Psoas muscle (tissue), 8 donors: ENCODE results near the gene ATP6V1A. TPM values are rescaled to one million over a fixed set of nuclear protein-coding genes. Genes with fewer than 3 reads are reported as not detected.
A peak's percentile ranks its signal among the peaks of the same experiment; 100 is the strongest.
"Not testable (repeated sequence)": the region's sequence is repeated elsewhere in the genome, so short reads cannot be mapped to it uniquely, and the experiment has no call there.

Experiments
- ATAC-seq, 4 donors: fragments of 200-7000 bp; cut with Tn5 transposase; one replicate each; pipeline ENCODE4 v1.9.1; 2020; ENCODE audit warnings: moderate library complexity in 3 of 4, mild to moderate bottlenecking in 2 of 4
- DNase-seq, 2 donors: peaks; one replicate each; pipeline ENCODE4 v3.0.0-alpha.2; 2020
- H3K27ac ChIP-seq: fragments of 200-600 bp; one replicate; pipeline ENCODE4 v1.8.0; 2022
- H3K27me3 ChIP-seq, 3 donors: fragments of 200-600 bp in 1 of 3; one replicate each; pipeline versions ENCODE4 v1.6.1 to v1.8.0; 2013 to 2022; ENCODE audit warnings: low read length in 2 of 3, mild to moderate bottlenecking in 2 of 3, moderate library complexity in 1 of 3; ENCODE audit not compliant: insufficient read depth in 3 of 3
- H3K36me3 ChIP-seq, 2 donors: fragments of 200-600 bp in 1 of 2; one replicate each; pipeline versions ENCODE4 v1.6.1 to v1.8.0; 2013 to 2022; ENCODE audit warnings: low read depth in 1 of 2, mild to moderate bottlenecking in 1 of 2, moderate library complexity in 1 of 2; ENCODE audit not compliant: insufficient read depth in 1 of 2
- H3K4me1 ChIP-seq: fragments of 200-600 bp; one replicate; pipeline ENCODE4 v1.8.0; 2022
- H3K4me3 ChIP-seq: fragments of 200-600 bp; one replicate; pipeline ENCODE4 v1.8.0; 2022; ENCODE audit warnings: mild to moderate bottlenecking
- H3K9me3 ChIP-seq: fragments of 200-600 bp; one replicate; pipeline ENCODE4 v1.8.0; 2022
- CTCF ChIP-seq: fragments of 200-600 bp; IDR thresholded peaks from one replicate; pipeline ENCODE4 v1.8.0; 2022; ENCODE audit warnings: antibody characterized with exemption
- WGBS, 3 donors: extraction: QIAGEN DNeasy Blood & Tissue Kit; methylation state at CpG; one replicate each; pipeline versions ENCODE4 v1.1.6 to v1.1.7; 2013; 5-methylcytosine and 5-hydroxymethylcytosine counted together
- intact Hi-C, 2 donors: fragments of 100-400 bp; cut with DNase I; formaldehyde crosslinking; loops; one replicate each; pipeline versions ENCODE4 v1.11.0 to v1.14.2; 2022
- polyA plus RNA-seq, 3 donors: library from polyadenylated mRNA; stranded (reverse); fragments of 200-250 nt; gene quantifications; one replicate each; pipeline ENCODE4 v1.2.3, GENCODE V29; 2013
- total RNA-seq, 4 donors: library from RNA; stranded (reverse); fragmentation: NEBNext Ultra II Directional in 2 of 4; extraction: Animal tissue kit (Norgen Biotek cat#: 25700) in 2 of 4; gene quantifications; one replicate each; pipeline versions ENCODE4 v1.2.1 to v1.2.4, GENCODE V29; 2021 to 2023
- donor health status: healthy with polysubstance abuse.
- donor health status: DM: no; HTN: no; CAD: no; lungs with moderate emphysema.
- donor health status: Bipolar disorder and iron deficiency.
- donor health status: healthy.
- donor health status: DM: yes; HTN: yes; CAD: no.
- donor health status: DM: no; HTN: no; CAD: no.
- donor health status: DM: no; HTN: no; CAD: no.
- donor health status: DM: yes; HTN: yes; CAD: no.

ATP6V1A gene
- total and polyA plus RNA-seq, 7 donors, result 4.2 to 20.6 (median 17.0) TPM

- WGBS, 3 donors, result 45 to 52% (median 50%) methylated on average over 4 of the region's 4 CpGs
- intact Hi-C loops, result loop anchor here (5.0 to 10.0 kb wide), 2 partner anchors 68 to 210 kb away; partner anchors contain the start of genes CCDC191 (in 1 of the 2) and QTRT2 (in 1 of the 2)
- Histone ChIP-seq H3K4me1 (no peaks in the 10 kb centered on the region), H3K27ac (no peak overlapping the region), H3K4me3 (no peak overlapping the region), H3K9me3 (no peaks in the 10 kb centered on the region), H3K27me3 (no peaks in the 10 kb centered on the region), H3K36me3 (no peaks in the 10 kb centered on the region)
- DNase-seq (no peak), ATAC-seq (peak in 1 of 4 donors; percentile 55)
- peak; percentile 53 for TF ChIP-seq CTCF
These were observed 97.9 kb downstream of the ATP6V1A start for GRCh38 chr3:113844622-113845222.

- intact Hi-C loops, result loop anchor here (5.0 to 10.0 kb wide), 2 partner anchors 65 to 208 kb away; partner anchors contain the start of genes CCDC191 (in 1 of the 2) and QTRT2 (in 1 of the 2)
- Histone ChIP-seq H3K36me3 (no peaks in the 10 kb centered on the region), H3K9me3 (no peaks in the 10 kb centered on the region), H3K27ac (no peak overlapping the region), H3K4me1 (no peaks in the 10 kb centered on the region), H3K27me3 (no peaks in the 10 kb centered on the region), H3K4me3 (no peak overlapping the region)
- DNase-seq (no peak), ATAC-seq (no peak)
- TF ChIP-seq CTCF, result no peak
These were observed 100.4 kb downstream of the ATP6V1A start for GRCh38 chr3:113847247-113847646.

GRCh38 chr3:113847664-113848461 lies 101.0 kb downstream of the ATP6V1A start:
- DNase-seq (no peak), ATAC-seq (no peak)
- Histone ChIP-seq H3K4me3 (no peak overlapping the region), H3K36me3 (no peaks in the 10 kb centered on the region), H3K27me3 (no peaks in the 10 kb centered on the region), H3K9me3 (no peaks in the 10 kb centered on the region), H3K4me1 (no peaks in the 10 kb centered on the region), H3K27ac (no peak overlapping the region)
- WGBS, 3 donors, result 73 to 78% (median 77%) methylated on average over 2 of the region's 2 CpGs
- TF ChIP-seq CTCF, result no peak
- intact Hi-C loops, result loop anchor here (5.0 to 10.0 kb wide), 2 partner anchors 64 to 207 kb away; partner anchors contain the start of genes CCDC191 (in 1 of the 2) and QTRT2 (in 1 of the 2)

DNA sequence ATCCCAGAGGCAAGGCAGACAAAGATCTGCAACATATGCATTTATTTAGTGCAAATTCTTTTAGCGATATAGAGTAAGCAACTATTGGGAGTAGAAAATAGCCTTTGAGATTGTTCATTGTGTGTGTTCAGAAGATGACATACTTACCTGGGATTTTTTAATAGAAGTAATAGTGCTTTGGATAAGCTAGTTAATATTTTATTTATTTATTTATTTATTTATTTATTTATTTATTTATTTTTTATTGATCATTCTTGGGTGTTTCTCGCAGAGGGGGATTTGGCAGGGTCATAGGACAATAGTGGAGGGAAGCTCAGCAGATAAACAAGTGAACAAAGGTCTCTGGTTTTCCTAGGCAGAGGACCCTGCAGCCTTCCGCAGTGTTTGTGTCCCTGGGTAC lies 102.2 kb downstream of the ATP6V1A start:
- not testable (repeated sequence) for ATAC-seq

DNA sequence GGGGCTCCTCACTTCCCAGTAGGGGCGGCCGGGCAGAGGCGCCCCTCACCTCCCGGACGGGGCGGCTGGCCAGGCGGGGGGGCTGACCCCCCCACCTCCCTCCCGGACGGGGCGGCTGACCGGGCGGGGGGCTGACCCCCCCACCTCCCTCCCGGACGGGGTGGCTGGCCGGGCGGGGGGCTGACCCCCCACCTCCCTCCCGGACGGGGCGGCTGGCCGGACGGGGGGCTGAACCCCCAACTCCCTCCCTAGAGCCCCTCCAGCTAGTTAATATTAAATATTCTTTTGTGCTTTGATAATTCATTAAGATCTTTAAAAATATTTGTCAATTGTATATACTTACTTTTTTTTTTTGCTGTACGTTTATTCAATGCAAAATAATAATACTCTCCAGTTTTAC lies 103.0 kb downstream of the ATP6V1A start:
- 82 to 93% (median 84%) methylated on average over 5 to 16 of the region's 22 CpGs for WGBS, 3 donors
- not testable (repeated sequence) for H3K4me3 ChIP-seq, DNase-seq, H3K4me1 ChIP-seq, H3K9me3 ChIP-seq, H3K27ac ChIP-seq, H3K27me3 ChIP-seq, H3K36me3 ChIP-seq, ATAC-seq
- intact Hi-C loops, result loop anchor here (5.0 to 10.0 kb wide), 2 partner anchors 62 to 205 kb away; partner anchors contain the start of genes CCDC191 (in 1 of the 2) and QTRT2 (in 1 of the 2)

More for the DNA sequence above, 102.2 kb downstream of the ATP6V1A start:
- not testable (repeated sequence) for H3K4me3 ChIP-seq, DNase-seq, H3K27ac ChIP-seq, H3K4me1 ChIP-seq, H3K9me3 ChIP-seq, H3K27me3 ChIP-seq, H3K36me3 ChIP-seq
- intact Hi-C loops, result loop anchor here (5.0 to 10.0 kb wide), 2 partner anchors 63 to 206 kb away; partner anchors contain the start of genes CCDC191 (in 1 of the 2) and QTRT2 (in 1 of the 2)
- 90 to 98% (median 94%) methylated on average over 3 of the region's 3 CpGs for WGBS, 3 donors

- not testable (repeated sequence) for ATAC-seq, H3K4me3 ChIP-seq
- WGBS, 3 donors, result 84 to 95% (median 91%) methylated on average over 9 of the region's 9 CpGs
These were observed 103.6 kb downstream of the ATP6V1A start for GRCh38 chr3:113850391-113850790.

More at GRCh38 chr3:113850391-113850790, 103.6 kb downstream of the ATP6V1A start:
- H3K27me3 ChIP-seq, DNase-seq, H3K36me3 ChIP-seq, H3K9me3 ChIP-seq, H3K4me1 ChIP-seq, intact Hi-C loops, H3K27ac ChIP-seq: not testable (repeated sequence)
